Neuronal stem cell (in vitro differentiated cells): Measurements from ENCODE around the gene DDC.

Source experiments
- DNase-seq: peaks from one replicate; pipeline ENCODE4 v3.0.0-alpha.2; 2013; ENCODE audit warnings: low spot score
- H2AFZ ChIP-seq: one replicate; pipeline ENCODE4 v1.6.1; 2013; ENCODE audit warnings: mild to moderate bottlenecking, low read length, inconsistent platforms
- H2AK5ac ChIP-seq: 2 replicates; pipeline ENCODE4 v1.6.1; 2013; ENCODE audit warnings: low read depth, mild to moderate bottlenecking, inconsistent platforms, low read length, moderate library complexity, mixed read lengths
- H2BK120ac ChIP-seq: 2 replicates; pipeline ENCODE4 v1.6.1; 2013; ENCODE audit warnings: low read depth, mild to moderate bottlenecking, inconsistent platforms, low read length, moderate library complexity, mixed read lengths
- H2BK12ac ChIP-seq: one replicate; pipeline ENCODE4 v1.6.1; 2013; ENCODE audit warnings: low read length, inconsistent platforms
- H2BK15ac ChIP-seq: 2 replicates; pipeline ENCODE4 v1.6.1; 2013; ENCODE audit warnings: mild to moderate bottlenecking, low read length, inconsistent platforms, mixed read lengths
- H2BK5ac ChIP-seq: one replicate; pipeline ENCODE4 v1.6.1; 2013; ENCODE audit warnings: inconsistent platforms, mild to moderate bottlenecking, low read length, moderate library complexity
- H3K14ac ChIP-seq: one replicate; pipeline ENCODE4 v1.6.1; 2013; ENCODE audit warnings: low read length, inconsistent platforms
- H3K18ac ChIP-seq: 2 replicates; pipeline ENCODE4 v1.6.1; 2013; ENCODE audit warnings: low read length, inconsistent platforms
- H3K23ac ChIP-seq: 2 replicates; pipeline ENCODE4 v1.6.1; 2013; ENCODE audit warnings: low read depth, mild to moderate bottlenecking, mixed read lengths, low read length, inconsistent platforms; ENCODE audit not compliant: poor library complexity
- H3K27ac ChIP-seq: replicated peaks from 3 replicates; pipeline ENCODE4 v1.5.1; 2013; ENCODE audit warnings: low read length, inconsistent platforms
- H3K27me3 ChIP-seq, 3 experiments: 2 replicates each; pipeline ENCODE4 v1.6.1; 2013; ENCODE audit warnings: low read length in 3 of 3, mild to moderate bottlenecking in 2 of 3, inconsistent platforms in 1 of 3, low read depth in 1 of 3, mixed read lengths in 1 of 3, moderate library complexity in 1 of 3; ENCODE audit not compliant: control insufficient read depth in 3 of 3, insufficient read depth in 3 of 3
- H3K36me3 ChIP-seq, 2 donors: replicated peaks in 1 of 2; 2 replicates each; pipeline ENCODE4 v1.6.1; 2013; ENCODE audit warnings: low read length in 2 of 2; ENCODE audit not compliant: control insufficient read depth in 2 of 2, insufficient read depth in 2 of 2
- H3K4ac ChIP-seq: 2 replicates; pipeline ENCODE4 v1.6.1; 2013; ENCODE audit warnings: inconsistent platforms, mild to moderate bottlenecking, low read length, moderate library complexity
- H3K4me1 ChIP-seq, 2 donors: 1 replicate in 1 of 2; 2 replicates in 1 of 2; pipeline ENCODE4 v1.6.1; 2013; ENCODE audit warnings: low read length in 2 of 2, low read depth in 1 of 2; ENCODE audit not compliant: control insufficient read depth in 2 of 2, insufficient read depth in 1 of 2
- H3K4me2 ChIP-seq: one replicate; pipeline ENCODE4 v1.6.1; 2013; ENCODE audit warnings: mild to moderate bottlenecking, low read length, inconsistent platforms; ENCODE audit not compliant: insufficient read depth, poor library complexity, severe bottlenecking
- H3K4me3 ChIP-seq, 2 donors: 2 replicates each; pipeline ENCODE4 v1.5.1; 2013; ENCODE audit warnings: low read length in 2 of 2, mild to moderate bottlenecking in 2 of 2, inconsistent platforms in 1 of 2, moderate library complexity in 1 of 2
- H3K79me1 ChIP-seq: one replicate; pipeline ENCODE4 v1.6.1; 2013; ENCODE audit warnings: low read depth, mild to moderate bottlenecking, inconsistent platforms, low read length, moderate library complexity
- H3K9ac ChIP-seq: one replicate; pipeline ENCODE4 v1.6.1; 2013; ENCODE audit warnings: mild to moderate bottlenecking, low read depth, low read length, inconsistent platforms; ENCODE audit not compliant: poor library complexity
- H3K9me3 ChIP-seq, 2 donors: replicated peaks in 1 of 2; 2 replicates each; pipeline versions ENCODE3 to v1.6.1; 2013; ENCODE audit warnings: low read length in 2 of 2, mild to moderate bottlenecking in 2 of 2, inconsistent platforms in 1 of 2, low read depth in 1 of 2, mixed read lengths in 1 of 2, moderate library complexity in 1 of 2; ENCODE audit not compliant: control insufficient read depth in 2 of 2, insufficient read depth in 1 of 2
- H4K8ac ChIP-seq: one replicate; pipeline ENCODE4 v1.6.1; 2013; ENCODE audit warnings: low read depth, mild to moderate bottlenecking, inconsistent platforms, low read length, moderate library complexity
- H4K91ac ChIP-seq: one replicate; pipeline ENCODE4 v1.6.1; 2013; ENCODE audit warnings: low read length, low read depth, mild to moderate bottlenecking, inconsistent platforms; ENCODE audit not compliant: poor library complexity
- WGBS, 2 donors: extraction: QIAGEN DNeasy Blood & Tissue Kit; methylation state at CpG; one replicate each; pipeline ENCODE4 v1.1.7; 2013; ENCODE audit warnings: missing lambda C conversion rate in 2 of 2, mixed read lengths in 1 of 2; ENCODE audit not compliant: insufficient read length in 2 of 2, insufficient replicate concordance in 1 of 2; ENCODE audit errors: extremely low coverage in 2 of 2; 5-methylcytosine and 5-hydroxymethylcytosine counted together

DDC gene

DNA sequence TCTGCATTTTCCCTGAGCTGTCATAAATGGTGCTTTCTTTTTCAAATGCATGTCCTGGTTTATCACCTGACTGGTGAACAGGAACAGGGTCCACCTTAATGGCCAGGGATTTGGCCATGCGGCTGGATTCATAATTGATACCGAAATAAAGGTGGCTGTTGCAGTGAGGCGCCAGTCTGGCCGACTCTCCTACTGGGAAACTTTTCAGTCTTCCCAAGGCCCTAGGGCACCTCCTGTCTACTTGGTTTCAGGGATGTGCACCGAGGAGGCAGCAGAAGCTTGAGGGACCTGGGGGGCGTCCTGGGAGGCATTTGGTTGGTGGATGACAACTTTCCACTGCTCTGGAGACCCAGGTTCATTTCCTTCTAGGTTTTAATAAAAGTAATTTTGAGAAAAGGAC is 68.6 kb downstream of the DDC start:
- no peak overlapping the region for H2BK5ac ChIP-seq
- H3K27me3 ChIP-seq, result peaks cover 0 to 5% (median 0%) of the 10 kb centered on the region in 3 experiments
- no peak overlapping the region for H4K8ac ChIP-seq
- H3K14ac ChIP-seq, result no peak overlapping the region
- no CpG with 5 or more reads among the region's 6 CpGs for WGBS, 2 donors
- no peaks in the 10 kb centered on the region for H3K36me3 ChIP-seq
- no peak overlapping the region for H2BK15ac ChIP-seq
- DNase-seq, result no peak
- H3K18ac ChIP-seq, result no peak overlapping the region
- H2AK5ac ChIP-seq, result no peak overlapping the region
- H3K4me1 ChIP-seq, result no peaks in the 10 kb centered on the region
- no peaks in the 10 kb centered on the region for H3K79me1 ChIP-seq
- no peak overlapping the region for H2BK12ac ChIP-seq
- H3K9me3 ChIP-seq, result peaks cover 0 to 2% of the 10 kb centered on the region in 2 donors
- H3K4me3 ChIP-seq, result no peak overlapping the region
- H3K4me2 ChIP-seq, result no peak overlapping the region
- H2AFZ ChIP-seq, result no peak overlapping the region
- no peak overlapping the region for H3K23ac ChIP-seq
- H3K4ac ChIP-seq, result no peak overlapping the region
- H4K91ac ChIP-seq, result no peak overlapping the region
- no peak overlapping the region for H3K27ac ChIP-seq
- H2BK120ac ChIP-seq, result no peak overlapping the region
- H3K9ac ChIP-seq, result no peak overlapping the region

DNA sequence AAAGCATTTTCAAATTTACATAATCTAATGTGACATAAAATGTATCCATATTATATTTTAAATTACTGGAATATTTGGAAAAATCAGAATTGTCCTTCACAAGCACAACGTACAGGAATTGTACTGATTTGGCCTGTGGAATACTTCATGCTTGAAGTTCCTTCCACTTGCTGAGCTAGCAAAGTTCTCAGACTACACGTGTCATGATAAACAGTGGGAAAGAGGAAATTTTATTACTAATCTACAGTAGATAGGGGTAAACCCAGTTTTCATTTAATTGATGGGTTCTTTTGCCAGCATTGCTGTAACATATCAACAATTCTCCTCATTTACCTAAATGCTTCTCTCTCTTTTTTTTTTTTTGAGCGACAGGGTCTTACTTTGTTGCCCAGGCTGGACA is 69.5 kb downstream of the DDC start:
- Histone ChIP-seq H2AFZ (no peak overlapping the region), H3K4me3 (no peak overlapping the region), H3K14ac (no peak overlapping the region), H3K27me3 (peaks cover 0 to 5% (median 0%) of the 10 kb centered on the region in 3 experiments), H4K91ac (no peak overlapping the region), H2BK12ac (no peak overlapping the region), H3K9ac (no peak overlapping the region), H4K8ac (no peak overlapping the region), H2AK5ac (no peak overlapping the region), H2BK120ac (no peak overlapping the region), H2BK5ac (no peak overlapping the region), H2BK15ac (no peak overlapping the region), H3K4ac (no peak overlapping the region), H3K23ac (no peak overlapping the region), H3K27ac (no peak overlapping the region), H3K4me2 (no peak overlapping the region), H3K9me3 (peaks cover 0 to 2% of the 10 kb centered on the region in 2 donors), H3K18ac (no peak overlapping the region), H3K79me1 (no peaks in the 10 kb centered on the region), H3K4me1 (no peaks in the 10 kb centered on the region), H3K36me3 (no peaks in the 10 kb centered on the region)
- WGBS, 2 donors, result no CpG with 5 or more reads among the region's 3 CpGs
- DNase-seq, result no peak

DNA sequence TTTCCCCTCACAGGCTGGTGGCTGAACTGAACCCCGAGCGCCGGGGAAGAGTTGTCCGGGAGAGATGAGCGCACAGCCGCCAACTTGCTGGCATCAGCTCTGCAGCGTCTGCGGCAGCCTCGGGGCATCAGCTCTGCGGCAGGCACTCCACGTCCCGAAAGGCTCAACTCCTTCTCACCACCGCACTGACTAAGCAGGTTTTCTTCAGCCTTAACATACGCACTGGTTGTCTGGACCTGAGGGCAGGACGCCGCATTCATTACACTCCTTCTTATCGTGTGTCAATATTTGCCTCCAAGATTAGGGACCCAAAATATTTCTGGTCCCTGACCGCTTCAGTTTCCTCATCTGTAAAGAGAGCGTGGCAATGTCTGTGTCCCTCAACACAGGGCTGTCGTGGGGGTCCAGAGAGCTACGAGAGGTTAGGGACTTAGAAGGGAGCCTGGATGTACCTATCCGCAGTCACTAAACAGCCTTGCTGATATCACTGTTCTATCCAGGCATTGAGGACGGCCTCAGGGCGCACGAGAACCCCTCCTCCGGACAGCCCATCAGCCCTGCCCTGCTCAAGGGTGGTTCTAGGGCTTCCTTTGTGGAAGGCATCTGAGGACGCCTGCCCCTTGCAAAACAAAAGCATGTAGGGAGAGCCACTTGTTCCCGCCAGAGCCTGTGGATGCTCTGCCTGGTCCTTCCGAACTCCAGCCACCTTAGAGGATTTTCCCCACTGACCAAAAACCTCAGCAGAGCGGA is 72.3 kb downstream of the DDC start:
- Histone ChIP-seq H3K4me3 (no peak overlapping the region), H2AFZ (no peak overlapping the region), H2BK5ac (no peak overlapping the region), H3K4me1 (no peaks in the 10 kb centered on the region), H3K9me3 (no peaks in the 10 kb centered on the region), H2BK15ac (no peak overlapping the region), H3K27ac (no peak overlapping the region), H3K4ac (no peak overlapping the region), H4K8ac (no peak overlapping the region), H2BK12ac (no peak overlapping the region), H2AK5ac (no peak overlapping the region), H3K36me3 (no peaks in the 10 kb centered on the region), H3K27me3 (peaks cover 0 to 5% (median 0%) of the 10 kb centered on the region in 3 experiments), H4K91ac (no peak overlapping the region), H3K14ac (no peak overlapping the region), H3K18ac (no peak overlapping the region), H3K23ac (no peak overlapping the region), H3K9ac (no peak overlapping the region), H2BK120ac (no peak overlapping the region), H3K4me2 (no peak overlapping the region), H3K79me1 (no peaks in the 10 kb centered on the region)
- no CpG with 5 or more reads among the region's 30 CpGs for WGBS, 2 donors
- no peak for DNase-seq

DNA sequence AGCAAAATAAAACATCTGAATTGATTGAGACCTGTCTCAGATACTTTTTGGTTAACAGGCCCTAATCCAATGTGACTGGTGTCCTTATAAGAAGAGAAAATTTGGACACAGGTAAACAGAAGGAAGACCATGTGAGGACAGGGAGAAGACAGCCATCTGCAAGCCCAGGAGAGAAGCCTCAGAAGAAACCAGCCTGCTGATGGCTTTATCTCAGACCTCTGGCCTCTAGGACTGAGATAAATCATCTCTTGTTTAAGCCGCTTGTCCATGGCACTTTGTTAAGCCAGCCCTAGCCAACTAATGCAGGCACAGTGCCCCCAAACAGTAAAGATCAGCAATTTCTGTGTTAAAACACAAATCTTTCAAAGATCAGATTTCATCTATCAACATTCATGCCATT is 73.3 kb downstream of the DDC start:
- DNase-seq, result no peak
- Histone ChIP-seq H3K23ac (no peak overlapping the region), H3K4me3 (no peak overlapping the region), H3K79me1 (no peaks in the 10 kb centered on the region), H2BK5ac (no peak overlapping the region), H3K36me3 (no peaks in the 10 kb centered on the region), H3K27me3 (peaks cover 0 to 5% (median 0%) of the 10 kb centered on the region in 3 experiments), H3K4me2 (no peak overlapping the region), H2AK5ac (no peak overlapping the region), H3K14ac (no peak overlapping the region), H2BK12ac (no peak overlapping the region), H3K9me3 (no peaks in the 10 kb centered on the region), H3K4ac (no peak overlapping the region), H4K91ac (no peak overlapping the region), H3K18ac (no peak overlapping the region), H2BK120ac (no peak overlapping the region), H3K9ac (no peak overlapping the region), H2AFZ (no peak overlapping the region), H2BK15ac (no peak overlapping the region), H3K4me1 (no peaks in the 10 kb centered on the region), H4K8ac (no peak overlapping the region), H3K27ac (no peak overlapping the region)
- no CpG with 5 or more reads among the region's 1 CpG for WGBS, 2 donors
